ENCODE data around the gene RSU1.
"Not testable (repeated sequence)": the region's sequence is repeated elsewhere in the genome, so short reads cannot be mapped to it uniquely, and the experiment has no call there.

Gene RSU1

DNA sequence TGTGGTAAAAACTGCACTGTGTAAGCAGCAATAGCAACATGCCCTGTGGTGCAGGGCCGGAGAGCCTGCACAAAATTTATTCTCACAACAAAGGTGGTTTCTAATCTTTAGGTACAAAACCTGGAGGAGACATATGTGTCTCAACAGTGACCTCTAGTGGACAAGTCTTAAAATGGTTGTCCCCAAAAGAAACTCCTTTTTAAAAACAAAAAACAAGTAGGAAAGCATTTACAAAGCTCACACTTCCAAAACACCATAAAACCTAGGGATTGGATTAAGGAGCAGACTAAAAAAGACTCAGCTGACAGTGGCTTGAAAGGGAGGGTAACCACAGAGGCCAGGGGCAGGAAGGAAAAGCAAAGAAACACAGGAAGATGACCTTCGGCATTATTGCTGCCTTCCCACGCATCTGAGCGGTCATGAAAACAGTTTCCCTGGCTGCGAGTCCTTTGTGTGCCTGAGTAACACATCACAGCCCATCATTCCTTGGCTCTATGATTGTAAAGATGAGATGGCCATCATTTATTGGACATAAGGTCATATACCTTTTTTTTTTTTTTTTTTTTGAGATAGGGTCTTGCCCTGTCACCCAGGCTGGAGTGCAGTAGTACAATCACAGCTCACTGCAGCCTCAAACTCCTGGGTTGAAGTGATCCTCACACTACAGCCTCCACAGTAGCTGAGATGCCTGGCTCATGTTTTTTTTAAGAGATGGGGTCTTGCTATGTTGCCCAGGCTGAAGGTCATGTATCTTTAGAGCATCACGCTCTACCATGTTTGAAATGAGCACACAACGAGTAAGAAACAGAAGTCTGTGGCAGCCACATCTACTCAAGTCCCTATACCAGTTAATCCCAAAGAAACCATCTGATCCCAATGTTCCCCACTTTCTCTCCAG is 39.5 kb downstream of the RSU1 start:
- no peak for DNase-seq

DNA sequence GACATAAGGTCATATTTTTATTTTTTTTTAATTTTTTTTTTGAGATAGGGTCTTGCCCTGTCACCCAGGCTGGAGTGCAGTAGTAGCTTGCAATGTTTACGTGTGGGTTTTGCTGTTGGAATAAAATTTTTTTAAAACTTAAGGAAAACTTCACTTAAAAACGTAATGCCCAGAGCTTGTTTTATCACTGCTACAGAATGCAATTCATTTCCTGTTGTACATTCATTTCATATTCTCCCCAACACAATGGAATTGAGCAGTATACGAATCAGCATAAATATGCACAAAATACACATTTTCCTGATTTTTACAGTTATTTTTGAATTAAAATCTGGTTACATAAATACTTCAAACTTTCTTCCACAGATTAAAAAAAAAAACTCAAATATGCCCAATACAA is 40.3 kb downstream of the RSU1 start:
- no peak for DNase-seq

DNA sequence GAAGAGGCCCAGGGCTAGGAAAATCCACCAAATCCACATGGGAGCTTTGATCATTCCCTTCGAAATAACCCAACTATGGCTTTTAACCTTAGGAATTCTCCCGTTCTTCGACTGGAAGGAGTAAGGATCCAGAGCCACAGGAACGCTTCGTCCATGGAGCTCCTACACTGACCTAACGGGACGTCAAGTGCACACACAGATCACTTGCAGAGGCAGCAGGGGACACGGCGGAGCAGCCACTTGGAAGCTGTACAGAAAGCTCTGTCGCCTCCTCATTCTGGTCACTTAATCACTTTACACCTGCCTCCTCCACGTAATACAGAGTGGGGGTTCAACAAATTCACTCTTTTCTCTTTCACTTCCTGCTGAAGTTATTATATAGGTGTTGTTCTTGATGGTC is 43.9 kb downstream of the RSU1 start:
- no peak for DNase-seq

DNA sequence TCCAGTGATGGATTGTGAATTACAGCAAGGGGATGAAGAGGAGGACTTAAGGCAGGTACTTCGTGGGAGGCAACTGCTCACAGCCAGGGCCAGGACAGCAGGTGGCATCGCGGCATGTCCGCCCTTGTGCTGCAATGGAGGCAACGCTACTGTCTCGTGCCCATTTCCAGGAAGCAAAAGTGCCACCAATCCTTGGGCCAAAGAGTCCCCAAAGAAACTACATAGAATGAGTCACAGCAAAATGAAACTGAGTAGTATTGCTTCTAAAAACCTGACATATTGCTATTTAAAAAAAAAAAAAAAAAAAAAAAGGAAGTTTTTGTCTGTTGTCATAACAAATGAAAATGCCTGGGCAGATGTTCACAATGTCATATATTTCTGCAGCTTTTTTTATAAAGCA is 46.6 kb downstream of the RSU1 start:
- DNase-seq = no peak

DNA sequence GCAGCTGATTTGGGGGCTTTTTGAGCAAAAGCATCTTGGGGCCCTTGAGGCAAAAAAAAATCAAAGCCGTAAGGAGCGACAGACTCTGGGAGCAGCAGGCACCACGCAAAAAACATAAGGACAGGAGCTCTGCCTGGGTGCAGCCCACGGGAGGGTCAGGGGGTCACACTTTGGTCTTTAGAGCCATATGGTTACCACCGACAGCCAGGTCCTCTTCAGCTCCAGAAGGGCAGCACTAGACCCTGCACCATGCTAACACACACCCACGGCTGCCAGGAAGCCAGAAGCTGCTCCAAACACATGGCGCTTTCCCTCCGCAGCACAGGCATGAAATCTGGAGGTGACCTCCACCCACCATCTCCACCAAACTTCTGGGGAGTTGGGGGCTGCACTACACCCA is 47.1 kb downstream of the RSU1 start:
- DNase-seq = no peak

DNA sequence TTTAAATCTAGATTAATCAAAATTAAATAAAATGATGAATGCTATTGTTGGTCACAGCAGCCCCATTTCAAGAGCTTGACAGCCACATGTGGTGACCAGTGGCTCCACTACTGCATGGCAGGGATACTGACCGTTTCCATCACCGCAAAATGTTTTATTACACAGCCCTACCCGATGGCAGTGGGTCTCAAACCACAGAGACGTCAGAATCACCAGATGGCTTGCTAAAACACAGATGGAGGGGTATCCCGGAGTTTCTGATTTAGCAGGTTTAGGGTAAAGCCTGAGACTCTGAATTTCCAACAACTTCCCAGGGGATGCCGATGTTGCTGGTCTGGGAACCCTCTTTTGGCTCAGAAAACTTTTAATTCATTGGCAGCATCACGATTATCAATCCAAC is 47.9 kb downstream of the RSU1 start:
- DNase-seq = no peak

DNA sequence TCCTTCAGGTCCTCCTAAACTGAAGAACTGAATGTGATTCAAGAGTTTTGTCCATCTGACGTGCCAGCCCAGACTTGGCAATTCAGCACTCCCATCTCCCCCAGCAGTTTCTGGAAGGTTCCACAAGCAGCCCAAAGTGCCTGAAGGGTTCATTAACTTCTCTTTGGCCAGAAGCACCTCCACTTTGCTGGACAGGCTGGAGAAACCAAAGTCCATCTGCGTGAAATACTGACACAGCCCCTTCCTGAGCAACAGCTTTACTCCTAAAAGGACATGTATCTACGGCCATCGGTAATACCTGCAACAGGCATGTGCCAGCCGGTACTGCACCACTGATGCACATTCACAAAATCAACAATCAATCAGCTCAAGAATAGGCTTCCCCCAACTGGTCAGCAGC is 48.5 kb downstream of the RSU1 start:
- DNase-seq = no peak

DNA sequence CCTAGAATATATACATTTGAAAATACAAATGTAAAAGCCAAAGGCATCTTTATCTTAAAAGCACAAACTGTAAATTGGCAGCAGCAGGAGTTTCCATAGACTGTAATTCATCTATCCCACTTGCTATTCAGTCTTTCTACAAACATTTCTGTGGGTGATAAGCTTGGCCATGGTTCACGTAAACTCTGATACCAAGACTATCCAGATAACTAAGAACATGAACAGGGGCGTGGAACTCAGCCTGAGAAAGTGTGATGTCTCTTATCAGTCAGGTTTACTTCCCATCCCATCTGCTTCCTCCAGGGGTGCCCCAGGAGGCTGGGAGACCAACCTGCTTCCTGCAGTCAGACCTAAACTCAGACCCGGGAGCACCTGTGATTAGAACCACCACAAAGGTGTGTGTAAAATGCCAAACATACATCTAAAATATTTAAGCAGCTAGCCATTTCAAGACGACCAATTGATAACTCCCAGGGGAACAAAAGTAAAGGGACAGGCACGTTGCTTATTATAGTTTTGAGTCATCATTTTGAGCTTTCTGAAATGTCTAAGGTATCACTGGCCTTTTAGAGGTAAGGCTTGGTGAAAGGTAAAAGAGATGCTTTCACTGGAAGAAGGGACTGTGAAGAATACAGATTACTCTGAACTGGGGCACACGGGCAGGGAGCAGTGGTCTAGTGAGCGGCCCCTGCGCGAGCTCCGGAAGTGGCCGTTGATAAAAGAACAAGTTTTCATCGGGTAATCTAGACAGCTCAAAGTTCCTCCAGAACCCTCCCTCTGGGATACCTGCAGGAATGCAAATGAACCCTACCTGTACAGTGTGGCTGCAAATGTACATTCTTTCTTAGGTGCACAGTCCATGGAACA is 51.5 kb downstream of the RSU1 start:
- DNase-seq = no peak

DNA sequence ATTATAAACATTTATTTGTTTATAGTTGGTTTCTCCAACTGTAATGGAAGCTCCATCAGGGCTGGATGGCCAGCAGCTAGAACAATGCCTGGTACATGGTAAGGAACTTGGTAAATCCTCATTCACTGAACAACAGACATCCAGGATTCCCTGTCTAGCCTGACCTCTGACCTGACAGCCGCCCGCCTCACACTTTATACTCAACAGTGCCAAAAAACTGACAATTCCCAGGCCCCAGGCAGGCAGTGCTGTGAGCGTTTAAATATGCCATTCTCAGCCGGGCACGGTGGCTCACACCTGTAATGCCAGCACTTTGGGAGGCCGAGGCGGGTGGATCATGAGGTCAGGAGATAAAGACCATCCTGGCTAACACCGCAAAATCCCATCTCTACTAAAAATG is 55.9 kb downstream of the RSU1 start:
- DNase-seq = no peak

DNA sequence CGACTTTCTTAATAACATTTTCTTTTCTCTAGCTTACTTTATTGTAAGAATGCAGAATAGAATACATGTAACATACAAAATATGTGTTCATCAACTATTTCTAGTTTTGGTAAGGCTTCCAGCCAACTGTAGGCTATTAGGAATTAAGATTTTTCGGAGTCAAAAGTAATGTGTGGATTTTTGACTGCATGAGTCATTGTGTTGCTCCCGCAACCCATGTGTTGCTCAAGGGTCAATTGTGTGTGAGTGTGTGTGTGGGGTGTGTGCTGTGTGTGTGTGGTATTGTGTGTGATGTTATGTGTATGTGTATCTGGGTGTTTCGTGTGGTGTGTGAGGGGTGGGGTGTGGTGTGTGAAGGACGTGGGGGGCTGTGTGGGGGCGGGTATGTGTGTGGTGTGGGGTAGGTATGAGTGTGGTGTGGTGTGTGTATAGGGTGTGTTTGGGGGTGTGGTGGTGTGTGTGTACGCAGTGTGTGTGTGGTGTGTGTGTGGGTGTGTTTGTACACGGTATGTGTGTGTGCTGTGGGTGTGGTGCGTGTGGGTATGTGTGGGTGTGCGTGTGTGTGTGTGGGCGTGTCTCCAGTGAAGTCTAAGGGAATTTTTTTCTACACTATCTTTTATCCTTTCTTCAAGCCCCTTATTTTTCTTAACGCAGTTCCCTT is 60.5 kb downstream of the RSU1 start:
- DNase-seq = no peak

DNA sequence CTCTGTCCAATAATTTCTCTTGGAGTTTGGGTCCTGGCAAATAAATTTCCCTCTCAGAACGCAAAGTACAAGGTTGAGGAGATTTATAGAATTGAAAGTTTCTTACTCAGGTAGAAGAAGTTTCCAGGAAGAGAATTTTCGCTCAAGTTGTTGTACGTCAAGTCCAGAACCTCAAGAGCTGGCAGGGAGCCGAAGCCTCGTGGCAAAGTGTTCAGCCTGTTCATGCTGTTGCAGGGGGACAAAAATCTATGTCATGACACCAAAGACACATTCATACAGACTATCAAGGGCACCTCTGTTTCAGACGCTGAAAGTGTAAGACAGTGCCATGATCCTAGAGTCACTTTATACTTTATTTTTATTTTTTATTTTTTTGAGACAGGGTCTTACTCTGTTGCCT is 62.5 kb downstream of the RSU1 start:
- no peak for DNase-seq

DNA sequence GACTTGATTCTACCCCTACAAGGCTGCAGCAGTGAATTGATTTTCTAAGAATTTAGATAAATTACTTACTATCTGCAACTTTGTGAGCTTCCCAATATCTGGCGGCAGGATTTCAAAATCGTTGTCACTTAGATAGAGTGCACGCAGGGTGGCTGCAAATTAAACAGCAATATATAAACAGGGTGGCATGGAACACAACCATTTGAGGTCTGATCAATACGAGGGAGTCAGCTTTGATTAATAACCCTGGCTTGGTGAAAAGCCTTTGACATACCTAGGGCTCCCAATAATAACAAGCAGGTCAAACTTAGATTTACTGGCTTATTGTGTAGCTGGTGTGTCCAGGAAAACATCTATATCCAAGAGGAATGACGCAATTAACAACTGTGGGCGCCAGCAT is 64.4 kb downstream of the RSU1 start:
- not testable (repeated sequence) for DNase-seq

DNA sequence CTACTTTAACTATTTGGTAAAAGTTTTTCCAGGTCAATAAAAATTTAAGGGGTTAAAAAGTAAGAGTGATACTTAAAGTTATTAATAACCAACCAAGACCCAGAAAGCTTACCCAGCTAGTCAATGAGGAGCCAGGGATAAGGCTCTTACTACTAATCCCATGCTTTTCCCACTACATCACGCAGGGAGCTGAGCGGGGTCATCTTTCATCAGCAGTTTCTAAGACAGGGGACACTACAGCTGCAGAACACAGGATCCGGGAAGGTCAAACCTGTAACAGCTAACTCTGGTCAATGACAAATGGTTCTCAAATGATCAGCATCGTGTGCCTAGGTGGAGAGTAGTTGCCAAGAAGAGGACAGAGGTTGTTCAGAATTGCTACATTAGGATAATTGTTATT is 65.1 kb downstream of the RSU1 start:
- DNase-seq = no peak

DNA sequence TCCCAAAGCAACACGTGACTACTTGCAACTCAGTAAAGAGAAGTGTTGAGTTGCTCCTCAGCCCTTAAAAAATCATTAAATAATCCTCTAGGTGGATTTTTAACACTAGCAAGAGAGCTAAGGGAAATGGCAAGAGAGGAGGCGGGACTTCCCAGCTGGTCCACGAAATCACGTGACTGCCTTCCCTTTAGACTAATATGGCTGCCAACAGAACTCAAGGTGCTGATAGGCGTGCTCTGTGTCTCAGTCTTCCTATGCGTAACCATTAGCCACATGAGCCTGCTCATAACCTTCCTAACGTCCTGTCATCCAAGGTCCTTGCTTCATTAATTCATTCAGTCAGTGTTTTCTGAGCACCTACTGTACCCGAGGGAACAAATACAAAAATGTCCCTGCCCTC is 66.0 kb downstream of the RSU1 start:
- no peak for DNase-seq

DNA sequence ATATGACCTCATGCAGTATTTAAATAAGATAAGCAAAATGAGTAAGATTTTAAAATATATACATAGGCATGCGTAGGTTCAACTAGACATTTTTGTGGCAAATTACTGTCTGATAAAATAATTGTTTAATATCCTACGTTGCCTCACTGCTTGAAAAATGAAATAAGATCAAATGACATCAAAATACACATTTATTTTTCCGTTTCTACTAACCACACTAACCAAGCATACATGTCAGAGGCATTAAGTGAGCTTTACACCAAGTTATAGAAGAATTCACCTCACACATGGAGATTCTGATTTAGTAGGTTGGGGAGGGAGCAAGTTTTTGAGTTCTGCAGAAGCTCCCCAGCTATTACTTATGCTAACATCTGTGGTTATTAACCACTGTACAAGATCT is 66.8 kb downstream of the RSU1 start:
- no peak for DNase-seq

DNA sequence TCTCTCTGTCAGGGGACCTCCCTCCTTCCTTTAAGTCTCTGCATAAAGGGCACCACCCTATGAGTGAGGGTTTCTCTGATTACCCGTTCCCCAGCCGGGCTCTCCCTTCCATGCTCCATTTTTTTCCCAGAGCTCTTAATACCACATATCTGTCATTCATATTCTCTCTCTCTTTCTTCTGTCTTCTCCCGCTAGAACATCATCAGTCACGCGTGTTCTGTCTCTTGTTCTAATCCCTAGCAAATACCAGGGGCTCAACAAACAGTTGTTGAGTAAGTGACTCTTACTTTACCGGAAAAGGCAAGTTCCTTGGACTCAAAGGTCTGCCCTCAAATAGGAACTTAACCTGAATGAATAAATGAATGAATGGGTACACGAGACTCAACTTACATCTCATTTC is 68.5 kb downstream of the RSU1 start:
- no peak for DNase-seq

DNA sequence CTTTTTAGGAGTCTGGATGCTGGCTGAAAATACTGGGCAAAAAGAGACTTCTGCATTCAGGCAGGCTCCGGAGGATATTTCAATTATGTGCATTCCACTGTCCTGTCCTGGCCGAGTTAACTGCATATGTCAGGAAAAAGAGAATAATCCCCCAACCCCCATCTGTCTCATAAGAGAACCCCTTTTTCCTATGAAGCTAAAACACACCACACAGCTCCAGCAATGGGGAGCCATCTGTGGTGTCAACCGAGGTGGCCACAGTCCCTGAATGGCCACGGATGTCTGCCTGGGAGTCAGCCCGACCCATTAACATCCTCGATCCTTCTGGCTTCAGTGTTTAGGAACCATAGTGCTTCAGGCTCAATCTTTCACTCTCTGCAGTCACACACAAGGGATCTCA is 70.4 kb downstream of the RSU1 start:
- DNase-seq = no peak

DNA sequence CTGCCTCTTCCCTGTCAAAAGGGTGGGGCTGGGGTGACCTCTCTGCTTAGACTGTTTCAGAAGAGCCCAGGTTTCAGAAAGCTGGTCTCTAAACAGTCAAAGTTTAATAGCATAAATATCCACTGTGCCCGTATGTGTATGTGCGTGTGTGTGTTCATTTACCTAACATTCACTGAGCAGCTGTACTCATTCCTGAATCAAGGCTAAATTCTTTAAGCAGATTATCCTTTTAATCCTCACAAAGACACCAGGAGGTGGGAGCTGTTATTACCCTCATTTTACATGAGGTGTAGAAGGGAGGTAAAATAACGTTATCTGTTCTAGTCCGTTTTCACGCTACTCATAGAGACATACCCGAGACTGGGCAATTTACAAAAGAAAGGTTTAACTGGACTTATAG is 72.2 kb downstream of the RSU1 start:
- no peak for DNase-seq

DNA sequence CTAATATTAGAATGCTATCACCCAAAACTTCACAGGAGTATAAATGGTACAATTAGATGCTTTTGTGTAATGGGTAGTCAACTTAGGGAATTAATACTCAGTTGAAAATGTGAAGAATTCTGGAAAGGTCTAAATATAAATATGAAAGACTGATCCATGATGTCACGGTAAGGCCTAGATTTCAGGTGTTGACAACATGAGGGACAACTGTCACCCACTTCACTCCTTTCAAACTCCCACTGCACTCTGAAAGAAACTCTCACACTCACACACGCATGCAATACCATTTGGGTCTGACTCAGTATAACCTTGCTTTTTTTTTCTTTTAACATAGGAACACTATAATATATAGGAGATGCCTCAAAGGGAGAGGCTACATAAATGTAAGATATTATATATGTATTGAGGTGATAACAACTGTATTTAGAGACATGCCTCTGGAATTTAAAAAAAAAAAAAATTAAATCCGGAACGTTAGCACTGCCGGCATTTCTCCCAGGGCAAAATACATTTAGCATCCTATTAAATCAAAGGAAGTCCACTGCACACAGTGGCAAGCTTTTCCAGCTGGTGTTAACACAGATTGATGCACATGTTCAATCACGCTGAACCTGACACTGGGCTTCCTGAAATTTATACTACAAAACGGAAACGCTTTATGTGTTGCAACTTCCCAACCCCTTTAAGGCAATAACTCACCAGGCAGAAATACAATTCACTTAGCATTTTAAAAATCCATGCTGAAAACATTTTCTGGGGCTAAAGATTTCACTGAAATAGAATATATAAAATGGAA is 74.9 kb downstream of the RSU1 start:
- no peak for DNase-seq

DNA sequence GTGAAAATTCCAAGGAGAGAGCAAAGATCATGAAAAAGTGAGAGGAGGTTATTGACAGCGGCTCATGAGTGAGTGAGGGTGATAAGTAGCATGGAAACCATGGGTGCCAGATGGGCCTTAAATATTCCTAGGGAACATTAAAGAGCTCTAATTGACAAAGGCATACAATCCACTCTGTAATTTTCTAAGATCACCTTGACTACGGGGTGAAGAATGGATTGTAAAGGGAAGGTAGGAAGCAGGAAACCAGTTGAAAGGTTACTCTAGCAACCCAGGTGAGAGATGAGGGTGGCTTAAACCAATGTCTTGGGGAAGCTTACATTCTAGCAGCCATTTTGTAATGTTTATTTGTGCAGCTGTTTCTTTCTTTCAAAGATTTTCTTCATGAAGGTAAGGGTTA is 75.7 kb downstream of the RSU1 start:
- no peak for DNase-seq

DNA sequence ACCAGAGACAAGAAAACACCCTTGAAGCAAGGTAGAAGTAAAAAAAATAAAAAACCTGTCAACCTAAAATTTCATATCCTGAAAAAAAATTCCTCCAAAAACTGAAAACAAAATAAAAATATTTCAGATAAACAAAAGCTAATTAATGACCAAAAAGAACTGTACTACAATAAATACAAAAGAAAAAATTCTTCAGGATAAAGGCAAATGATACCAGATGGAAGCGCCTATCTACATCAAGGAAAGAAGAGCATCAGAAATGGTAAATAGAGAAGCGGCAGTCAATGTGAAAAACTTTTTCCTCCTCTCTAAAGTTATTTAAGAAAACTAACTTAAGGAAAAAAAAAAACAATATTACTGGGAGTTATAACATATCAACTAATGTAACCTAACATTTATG is 79.8 kb downstream of the RSU1 start:
- DNase-seq = no peak

DNA sequence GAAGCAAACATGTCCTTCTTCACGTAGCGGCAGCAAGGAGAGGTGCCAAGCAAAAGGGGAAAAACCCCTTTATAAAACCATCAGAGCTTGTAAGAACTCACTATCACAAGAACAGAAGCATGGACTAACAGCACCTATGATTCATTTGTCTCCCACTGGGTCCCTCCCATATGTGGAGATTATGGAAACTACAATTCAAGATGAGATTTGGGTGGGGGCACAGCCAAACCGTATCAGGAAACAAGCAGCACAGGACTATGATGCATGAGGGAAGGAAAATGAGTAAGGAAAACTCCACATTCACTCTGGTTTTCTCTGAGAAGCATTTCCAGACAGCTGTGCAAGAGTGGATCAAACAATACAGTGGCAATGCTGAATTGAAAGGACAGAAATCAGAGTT is 81.6 kb downstream of the RSU1 start:
- DNase-seq = no peak

DNA sequence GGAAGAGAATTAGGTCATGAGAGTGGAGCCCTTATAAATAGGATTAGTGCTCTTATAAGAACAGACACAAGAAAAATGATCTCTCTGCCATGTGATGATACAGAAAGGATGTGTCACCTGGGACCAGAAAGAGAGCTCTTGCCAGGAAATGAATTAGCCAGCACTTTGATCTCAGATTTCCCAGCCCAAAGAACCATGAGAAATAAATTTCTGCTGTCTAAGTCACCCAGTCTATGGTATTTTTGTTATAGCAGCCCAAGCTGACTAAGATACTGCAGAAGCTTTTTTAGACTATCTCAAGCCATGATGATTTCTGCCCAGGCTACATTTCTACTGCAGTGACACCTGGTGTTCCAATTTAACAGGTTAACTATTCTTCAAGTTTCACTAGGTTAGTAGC is 84.8 kb downstream of the RSU1 start:
- no peak for DNase-seq

Data from NCI-H1048 (cell line).